D341Med (cell line): ENCODE data around the gene APBA1.

Source experiments
- DNase-seq: peaks from one replicate; pipeline ENCODE4 v3.0.0; 2012; ENCODE audit warnings: low spot score

Gene APBA1

GRCh38 chr9:69671879-69672595 is at the start of gene APBA1:
Gene APBA1 (minus strand): TSS chr9:69672371.
- DNase-seq = peak; percentile 88

- DNase-seq = no peak
Measured at GRCh38 chr9:69719983-69720382, 47.8 kb upstream of the APBA1 start.

GRCh38 chr9:69719367-69719766 is 47.2 kb upstream of the APBA1 start:
- no peak for DNase-seq

GRCh38 chr9:69718218-69718617 is 46.0 kb upstream of the APBA1 start:
- DNase-seq = no peak

GRCh38 chr9:69715825-69716224 is 43.7 kb upstream of the APBA1 start:
- DNase-seq = no peak

GRCh38 chr9:69715096-69715495 is 42.9 kb upstream of the APBA1 start:
- no peak for DNase-seq

GRCh38 chr9:69697475-69697874 is 25.3 kb upstream of the APBA1 start:
- no peak for DNase-seq

GRCh38 chr9:69696802-69697201 is 24.6 kb upstream of the APBA1 start:
- DNase-seq = no peak

- DNase-seq = no peak
Measured at GRCh38 chr9:69689991-69690538, 17.9 kb upstream of the APBA1 start.

- DNase-seq = no peak
Measured at GRCh38 chr9:69683927-69684326, 11.8 kb upstream of the APBA1 start.

GRCh38 chr9:69678843-69679538 is 6.8 kb upstream of the APBA1 start:
- no peak for DNase-seq

- no peak for DNase-seq
Measured at GRCh38 chr9:69677931-69678330, 5.8 kb upstream of the APBA1 start.

- DNase-seq = no peak
Measured at GRCh38 chr9:69675563-69675962, 3.4 kb upstream of the APBA1 start.

GRCh38 chr9:69674716-69675438 is 2.7 kb upstream of the APBA1 start:
- no peak for DNase-seq

GRCh38 chr9:69674112-69674685 is 2.0 kb upstream of the APBA1 start:
- DNase-seq = peak; percentile 23

- peak; percentile 80 for DNase-seq
Measured at GRCh38 chr9:69673311-69673640, 1.1 kb upstream of the APBA1 start.

GRCh38 chr9:69672596-69673310 is 582 bp upstream of the APBA1 start:
- peak; percentile 87 for DNase-seq

- peak; percentile 21 for DNase-seq
Measured at GRCh38 chr9:69671311-69671878, 776 bp downstream of the APBA1 start.

- DNase-seq = no peak
Measured at GRCh38 chr9:69667306-69667705, 4.9 kb downstream of the APBA1 start.

- DNase-seq = no peak
Measured at GRCh38 chr9:69660304-69660703, 11.9 kb downstream of the APBA1 start.

- no peak for DNase-seq
Measured at GRCh38 chr9:69658987-69659675, 13.0 kb downstream of the APBA1 start.
